HepG2 (cell line): Measurements from ENCODE around the gene XPR1. TPM values are rescaled to one million over a fixed set of nuclear protein-coding genes. Genes with fewer than 3 reads are reported as not detected.

Source experiments
- ATAC-seq: fragments of 200-7000 bp; cut with Tn5 transposase; 3 replicates; pipeline ENCODE4 v1.9.1; 2020; ENCODE audit warnings: mild to moderate bottlenecking, moderate library complexity
- BruUV-seq: library from RNA; stranded (reverse); fragments of 400-500 nt; replicated peaks from 2 replicates; lab custom pipeline; 2021; lab: Mats Ljungman, UMichigan
- CTCF ChIA-PET: fragments of 300-600 bp; formaldehyde crosslinking; extraction: SDS; loops from one replicate; lab custom pipeline; 2021; ENCODE audit warnings: low total read pairs, inconsistent platforms, low intra/inter-chr PET ratio; lab: Yijun Ruan, JAX
- POLR2A ChIA-PET: fragments of 350-600 bp; sonication (Branson Sonifier 250); formaldehyde crosslinking; loops from one replicate; lab custom pipeline; 2020; ENCODE audit warnings: antibody characterized with exemption, inconsistent platforms; lab: Yijun Ruan, JAX
- DNase-seq: peaks from one replicate; pipeline ENCODE4 v3.0.0-alpha.2; 2015; ENCODE audit warnings: low spot score
- FAIRE-seq: peaks from 3 replicates; lab custom pipeline; 2011; peaks lifted over from hg19 to GRCh38; lab: Jason Lieb, UNC
- H2AFZ ChIP-seq: one replicate; pipeline ENCODE4 v1.6.1; 2011; ENCODE audit warnings: low read length, inconsistent platforms
- H3K27ac ChIP-seq: fragments of 300-600 bp; 3 replicates; pipeline ENCODE4 v1.8.0; 2011; ENCODE audit warnings: mixed run types, mild to moderate bottlenecking, mixed read lengths, low read length, inconsistent platforms; ENCODE audit not compliant: insufficient read depth; ENCODE audit errors: extremely low read length
- H3K27me3 ChIP-seq, 2 experiments: fragments of 200-600 bp in 1 of 2; 2 replicates in 1 of 2; 3 replicates in 1 of 2; pipeline versions ENCODE4 v1.6.0 to v1.8.0; 2011; ENCODE audit warnings: low read length in 2 of 2, mild to moderate bottlenecking in 2 of 2, moderate library complexity in 2 of 2, inconsistent platforms in 1 of 2; ENCODE audit not compliant: insufficient read depth in 2 of 2, control insufficient read depth in 1 of 2
- H3K36me3 ChIP-seq, 2 experiments: fragments of 200-600 bp in 1 of 2; replicated peaks in 1 of 2; 2 replicates in 1 of 2; 3 replicates in 1 of 2; pipeline versions ENCODE4 v1.5.1 to v1.8.0; 2011; ENCODE audit warnings: low read length in 2 of 2, inconsistent platforms in 1 of 2; ENCODE audit not compliant: insufficient read depth in 2 of 2, control insufficient read depth in 1 of 2
- H3K4me1 ChIP-seq: 2 replicates; pipeline ENCODE4 v1.5.1; 2012; ENCODE audit warnings: low read length, inconsistent platforms; ENCODE audit not compliant: insufficient read depth
- H3K4me2 ChIP-seq: 2 replicates; pipeline ENCODE4 v1.6.0; 2011; ENCODE audit warnings: low read depth, low read length, inconsistent platforms
- H3K4me3 ChIP-seq, 3 experiments: fragments of 200-600 bp in 1 of 3; sonication (generic), shearing (Covaris generic) in 1 of 3; replicated peaks in 1 of 3; 2 replicates each; pipeline ENCODE4 v1.5.1; 2011 to 2016; ENCODE audit warnings: low read length in 3 of 3, inconsistent platforms in 2 of 3, low read depth in 2 of 3, mild to moderate bottlenecking in 2 of 3, control low read depth in 1 of 3, mixed read lengths in 1 of 3; ENCODE audit not compliant: insufficient read depth in 1 of 3
- H3K79me2 ChIP-seq: one replicate; pipeline ENCODE4 v1.6.1; 2011; ENCODE audit warnings: low read length, inconsistent platforms; ENCODE audit not compliant: insufficient read depth
- H3K9ac ChIP-seq: 2 replicates; pipeline ENCODE4 v1.6.0; 2011; ENCODE audit warnings: mild to moderate bottlenecking, low read depth, low read length, inconsistent platforms; ENCODE audit not compliant: insufficient read depth
- H3K9me3 ChIP-seq: 2 replicates; pipeline ENCODE4 v1.5.1; 2012; ENCODE audit warnings: mild to moderate bottlenecking, low read length
- H4K20me1 ChIP-seq: 2 replicates; pipeline ENCODE4 v1.6.0; 2011; ENCODE audit warnings: inconsistent platforms, mild to moderate bottlenecking, low read length, moderate library complexity; ENCODE audit not compliant: insufficient read depth
- GABPB1 ChIP-seq: IDR thresholded peaks from 2 replicates; pipeline ENCODE4 v1.6.1; 2016; ENCODE audit warnings: mild to moderate bottlenecking, missing genetic modification reagents, moderate library complexity, missing compliant biosample characterization
- ZNF12 ChIP-seq: sonication (generic); formaldehyde crosslinking; IDR thresholded peaks from 2 replicates; pipeline ENCODE4 v1.5.0; 2020; ENCODE audit warnings: missing genetic modification reagents
- whole genome bisulfite sequencing: methylation state at CpG from one replicate; pipeline ENCODE4 v1.1.6; 2017; ENCODE audit warnings: low lambda C conversion rate; 5-methylcytosine and 5-hydroxymethylcytosine counted together
- in situ Hi-C: cut with HindIII; loops from 2 replicates; pipeline ENCODE4 v1.10.0; 2017; ENCODE audit warnings: low pct_unique_long_range_greater_than_20kb; ENCODE audit not compliant: extremely low pct_ligation_motif_present
- intact Hi-C: fragments of 100-400 bp; cut with micrococcal nuclease; formaldehyde crosslinking; loops from one replicate; pipeline ENCODE4 v1.10.0; 2022; ENCODE audit not compliant: unreplicated experiment
- polyA plus RNA-seq, 8 experiments: library from polyadenylated mRNA; depleted of rRNA in 3 of 8; stranded (reverse) in 7 of 8; unstranded in 1 of 8; fragments of >200 nt; fragmentation: Illumina TruSeq in 4 of 8; extraction: Trizol in 4 of 8; gene quantifications; 2 replicates each; pipeline versions ENCODE4 v1.2.1 to v1.2.3, GENCODE V29; 2011 to 2016; ENCODE audit warnings: low read depth in 4 of 8, missing spikeins in 1 of 8, mixed read lengths in 1 of 8; ENCODE audit not compliant: insufficient read depth in 1 of 8
- total RNA-seq, 5 experiments: library from RNA; depleted of rRNA; stranded (reverse); fragments of >200 nt; fragmentation: Illumina TruSeq; extraction: Trizol; gene quantifications; 2 replicates each; pipeline ENCODE4 v1.2.3, GENCODE V29; 2016; ENCODE audit warnings: low read depth in 1 of 5
- TF ChIP-seq, protein P1 (sequence below): sonication (generic); formaldehyde crosslinking; IDR thresholded peaks from 2 replicates; pipeline ENCODE4 v1.4.0; 2020; ENCODE audit warnings: mild to moderate bottlenecking, missing genetic modification reagents, borderline replicate concordance

Gene XPR1
- total and polyA plus RNA-seq, 2 of the 13 experiments (the other 11 are each of a cell fraction or from before 2014, with no cell fraction given), result 22.3 to 23.6 TPM

DNA sequence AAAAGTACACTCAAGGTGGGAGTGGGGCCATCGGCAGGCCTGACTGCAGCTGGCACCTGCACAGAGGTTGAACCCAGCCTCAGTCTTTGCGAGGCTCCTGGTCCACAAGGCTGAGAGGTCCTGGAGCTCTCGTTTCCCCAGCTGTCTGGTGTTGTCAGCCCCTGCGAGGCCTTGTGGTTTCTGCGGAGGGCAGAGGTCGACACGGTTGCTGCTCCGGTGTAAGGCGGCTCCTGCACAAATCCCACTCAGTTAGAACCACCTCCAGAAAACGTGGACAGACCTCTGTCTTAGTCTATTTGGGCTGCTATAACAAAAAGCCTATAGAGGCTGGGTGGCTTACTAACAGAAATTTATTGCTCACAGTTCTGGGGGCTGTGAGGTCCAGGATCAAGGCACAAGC, 286.7 kb downstream of the XPR1 start:
- in situ Hi-C loops (no loop called here), intact Hi-C loops (no loop called here)
- H3K36me3 ChIP-seq, result no peaks in the 10 kb centered on the region
- DNase-seq, result no peak
- no peak overlapping the region for H3K27ac ChIP-seq
- H3K4me2 ChIP-seq, result no peak overlapping the region
- POLR2A ChIA-PET, result no interaction called here
- CTCF ChIA-PET, result no interaction called here
- BruUV-seq, result no TSS peak
- 12% methylated on average over 7 of the region's 10 CpGs for WGBS
- H3K9ac ChIP-seq, result no peak overlapping the region
- no peaks in the 10 kb centered on the region for H4K20me1 ChIP-seq
- no peak for FAIRE-seq
- H3K4me3 ChIP-seq, result no peak overlapping the region
- no peak overlapping the region for H2AFZ ChIP-seq
- H3K4me1 ChIP-seq, result peaks cover 31% of the 10 kb centered on the region
- H3K9me3 ChIP-seq, result no peaks in the 10 kb centered on the region
- ATAC-seq, result no peak
- peaks cover 5 to 28% of the 10 kb centered on the region in 2 experiments for H3K27me3 ChIP-seq
- H3K79me2 ChIP-seq, result no peaks in the 10 kb centered on the region
- peak; percentile 74 for TF ChIP-seq ZNF12 (CRISPR knock-in tag)
- TF ChIP-seq, protein P1, sequence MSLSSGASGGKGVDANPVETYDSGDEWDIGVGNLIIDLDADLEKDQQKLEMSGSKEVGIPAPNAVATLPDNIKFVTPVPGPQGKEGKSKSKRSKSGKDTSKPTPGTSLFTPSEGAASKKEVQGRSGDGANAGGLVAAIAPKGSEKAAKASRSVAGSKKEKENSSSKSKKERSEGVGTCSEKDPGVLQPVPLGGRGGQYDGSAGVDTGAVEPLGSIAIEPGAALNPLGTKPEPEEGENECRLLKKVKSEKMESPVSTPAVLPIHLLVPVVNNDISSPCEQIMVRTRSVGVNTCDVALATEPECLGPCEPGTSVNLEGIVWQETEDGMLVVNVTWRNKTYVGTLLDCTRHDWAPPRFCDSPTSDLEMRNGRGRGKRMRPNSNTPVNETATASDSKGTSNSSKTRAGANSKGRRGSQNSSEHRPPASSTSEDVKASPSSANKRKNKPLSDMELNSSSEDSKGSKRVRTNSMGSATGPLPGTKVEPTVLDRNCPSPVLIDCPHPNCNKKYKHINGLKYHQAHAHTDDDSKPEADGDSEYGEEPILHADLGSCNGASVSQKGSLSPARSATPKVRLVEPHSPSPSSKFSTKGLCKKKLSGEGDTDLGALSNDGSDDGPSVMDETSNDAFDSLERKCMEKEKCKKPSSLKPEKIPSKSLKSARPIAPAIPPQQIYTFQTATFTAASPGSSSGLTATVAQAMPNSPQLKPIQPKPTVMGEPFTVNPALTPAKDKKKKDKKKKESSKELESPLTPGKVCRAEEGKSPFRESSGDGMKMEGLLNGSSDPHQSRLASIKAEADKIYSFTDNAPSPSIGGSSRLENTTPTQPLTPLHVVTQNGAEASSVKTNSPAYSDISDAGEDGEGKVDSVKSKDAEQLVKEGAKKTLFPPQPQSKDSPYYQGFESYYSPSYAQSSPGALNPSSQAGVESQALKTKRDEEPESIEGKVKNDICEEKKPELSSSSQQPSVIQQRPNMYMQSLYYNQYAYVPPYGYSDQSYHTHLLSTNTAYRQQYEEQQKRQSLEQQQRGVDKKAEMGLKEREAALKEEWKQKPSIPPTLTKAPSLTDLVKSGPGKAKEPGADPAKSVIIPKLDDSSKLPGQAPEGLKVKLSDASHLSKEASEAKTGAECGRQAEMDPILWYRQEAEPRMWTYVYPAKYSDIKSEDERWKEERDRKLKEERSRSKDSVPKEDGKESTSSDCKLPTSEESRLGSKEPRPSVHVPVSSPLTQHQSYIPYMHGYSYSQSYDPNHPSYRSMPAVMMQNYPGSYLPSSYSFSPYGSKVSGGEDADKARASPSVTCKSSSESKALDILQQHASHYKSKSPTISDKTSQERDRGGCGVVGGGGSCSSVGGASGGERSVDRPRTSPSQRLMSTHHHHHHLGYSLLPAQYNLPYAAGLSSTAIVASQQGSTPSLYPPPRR (CRISPR knock-in tag), result no peak
- TF ChIP-seq GABPB1, result no peak
